Measurements from ENCODE around the gene COL16A1.

Gene COL16A1

DNA sequence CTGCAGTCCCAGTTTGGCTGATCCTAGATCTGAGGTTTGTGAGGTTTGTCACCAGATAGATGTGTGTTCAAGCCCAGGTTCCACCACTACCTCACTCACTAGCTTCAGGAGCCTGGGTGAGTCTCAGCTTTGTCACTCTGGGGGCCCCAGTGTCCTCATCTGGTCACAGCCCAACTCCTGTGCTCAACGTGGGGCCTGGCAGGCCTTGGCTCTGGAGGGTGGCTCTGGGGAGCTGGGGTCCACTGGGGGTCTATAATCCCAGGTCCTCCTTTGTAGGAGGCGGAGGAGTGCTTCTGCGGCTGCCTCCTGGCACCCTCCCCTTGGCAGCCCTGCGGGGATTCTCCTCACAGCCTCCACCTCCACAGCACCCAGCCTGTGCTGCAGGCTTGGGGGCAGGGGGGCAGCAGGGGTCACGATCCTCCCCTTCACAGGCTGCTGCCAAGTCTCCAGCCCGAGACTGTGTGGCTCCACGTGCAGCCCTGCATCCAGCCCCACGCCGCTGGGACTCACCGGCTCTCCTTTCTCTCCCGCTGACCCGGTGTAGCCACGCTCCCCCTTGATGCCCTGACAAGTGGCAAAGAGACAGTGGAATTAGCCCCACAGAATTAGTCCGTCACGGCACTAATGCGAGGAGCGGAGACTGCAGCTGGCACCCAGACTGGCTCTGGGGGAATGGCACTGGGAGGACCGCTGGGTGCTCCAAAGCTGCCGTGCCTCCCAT, 36.6 kb downstream of the COL16A1 start:
- no peak for DNase-seq

DNA sequence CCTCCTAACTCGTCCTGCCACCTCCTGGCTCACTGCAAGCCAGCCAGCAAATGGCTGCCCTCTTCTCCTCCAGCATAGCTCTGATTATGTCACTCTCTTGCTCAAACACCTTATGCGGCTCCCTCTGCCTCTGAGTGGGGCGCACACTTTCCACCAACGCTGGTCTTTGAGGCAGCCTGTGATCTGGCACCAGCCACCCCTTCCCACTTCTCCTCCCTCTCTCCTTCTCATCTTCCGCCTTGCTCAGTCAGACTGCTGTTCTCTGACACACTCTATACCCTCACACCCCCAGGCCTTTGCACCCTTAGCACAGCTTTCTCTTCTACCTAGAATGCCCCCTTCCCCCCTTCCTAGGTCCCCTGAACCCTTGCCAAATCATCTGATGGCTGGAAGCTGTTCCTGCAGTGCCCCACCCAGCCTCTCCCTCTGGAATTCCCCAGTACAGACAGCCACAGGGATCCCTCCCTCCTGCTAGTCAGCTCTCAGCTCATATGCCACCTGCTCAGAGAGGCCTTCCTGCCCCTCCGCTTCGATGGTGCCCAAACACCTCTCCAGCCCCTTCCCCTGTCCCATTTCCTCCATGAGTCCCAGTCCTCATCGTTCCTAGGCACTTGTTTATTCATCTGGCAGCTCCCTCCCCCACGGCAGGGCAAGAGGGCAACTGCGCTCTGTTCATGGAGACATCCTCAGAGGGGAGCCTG, 37.4 kb downstream of the COL16A1 start:
- peak in 3 of 51 donors; percentile 13 to 61 (median 53) for DNase-seq

- no peak for DNase-seq
Measured at GRCh38 chr1:31665234-31665878, 38.5 kb downstream of the COL16A1 start.

DNA sequence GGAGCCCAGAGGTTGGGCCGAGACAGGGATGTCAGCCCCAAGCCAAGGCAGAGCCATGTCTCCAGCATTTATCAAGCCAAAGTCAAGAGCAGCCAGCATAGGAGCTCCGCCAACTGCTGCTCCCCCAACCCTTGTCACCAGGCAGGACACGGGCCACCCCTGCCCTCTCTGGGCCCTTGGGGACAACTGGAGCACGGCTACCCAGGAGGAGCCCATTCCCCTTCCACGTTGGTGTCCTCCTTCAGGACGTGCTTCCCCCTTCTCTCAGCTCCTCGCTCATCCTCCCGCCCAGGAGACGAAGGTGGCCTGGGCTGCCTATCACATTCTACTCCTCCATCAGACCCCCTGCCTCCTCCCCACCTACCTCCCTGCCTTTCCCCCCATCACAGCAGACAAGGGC, 39.3 kb downstream of the COL16A1 start:
- DNase-seq: no peak

DNA sequence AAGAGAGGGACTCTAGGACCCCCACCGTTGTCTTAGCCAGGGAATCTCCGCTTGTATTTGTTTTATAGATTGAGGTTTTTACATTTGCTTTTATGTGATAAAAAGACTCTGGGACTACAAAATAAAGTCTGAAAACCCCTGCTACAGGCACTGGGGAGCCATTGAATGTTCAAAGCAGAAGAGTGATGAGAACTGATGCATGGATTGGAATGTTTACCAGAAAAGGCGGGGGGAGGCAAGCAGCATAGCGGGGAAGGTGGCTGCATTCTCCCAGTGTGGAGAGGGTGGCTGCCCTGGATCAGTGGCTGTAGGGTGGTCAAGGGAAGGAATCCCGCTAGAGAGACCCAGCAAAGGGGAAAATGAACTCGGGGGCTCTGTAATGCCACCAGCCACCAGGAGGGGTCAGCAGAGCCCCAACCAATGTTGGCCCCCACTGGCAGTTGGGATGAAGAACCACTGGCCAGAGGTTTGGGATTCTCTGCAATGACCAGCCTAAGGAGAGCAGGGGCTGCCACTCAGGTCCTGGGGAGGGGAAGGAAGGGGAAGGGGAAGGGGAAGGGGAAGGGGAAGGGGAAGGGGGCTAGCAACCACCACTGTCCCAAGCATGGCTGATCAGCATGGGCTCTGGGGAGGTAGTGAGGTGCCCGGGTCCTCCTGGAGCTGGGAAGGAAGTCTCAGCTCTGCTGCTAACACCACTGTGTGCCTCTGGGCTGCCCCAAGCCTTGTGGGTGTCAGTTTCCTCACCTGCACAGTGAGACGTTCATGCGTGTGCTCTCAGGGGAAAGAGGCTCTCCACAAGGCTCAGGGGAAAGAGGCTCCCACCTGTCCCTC, 40.0 kb downstream of the COL16A1 start:
- peak in 44 of 51 donors; percentile 3 to 76 (median 27) for DNase-seq

DNA sequence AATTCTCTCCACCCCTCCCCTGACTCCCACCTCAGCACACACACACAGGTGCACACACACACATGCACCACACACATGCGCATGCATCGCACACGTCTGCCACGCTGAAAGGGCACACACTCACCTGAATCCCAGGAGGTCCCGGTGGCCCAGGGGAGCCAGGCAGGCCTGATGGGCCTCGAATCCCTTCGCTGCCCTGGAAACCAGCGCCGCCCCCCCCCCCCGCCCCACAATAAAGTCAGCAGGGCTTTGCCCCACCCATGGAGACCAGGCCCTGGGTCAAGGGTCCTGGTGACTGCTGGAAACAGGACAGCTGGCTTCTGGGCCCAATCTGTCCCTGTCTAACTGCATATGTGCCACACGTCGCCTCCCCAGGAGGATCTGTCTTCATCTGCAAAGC, 41.4 kb downstream of the COL16A1 start:
- DNase-seq: no peak

DNA sequence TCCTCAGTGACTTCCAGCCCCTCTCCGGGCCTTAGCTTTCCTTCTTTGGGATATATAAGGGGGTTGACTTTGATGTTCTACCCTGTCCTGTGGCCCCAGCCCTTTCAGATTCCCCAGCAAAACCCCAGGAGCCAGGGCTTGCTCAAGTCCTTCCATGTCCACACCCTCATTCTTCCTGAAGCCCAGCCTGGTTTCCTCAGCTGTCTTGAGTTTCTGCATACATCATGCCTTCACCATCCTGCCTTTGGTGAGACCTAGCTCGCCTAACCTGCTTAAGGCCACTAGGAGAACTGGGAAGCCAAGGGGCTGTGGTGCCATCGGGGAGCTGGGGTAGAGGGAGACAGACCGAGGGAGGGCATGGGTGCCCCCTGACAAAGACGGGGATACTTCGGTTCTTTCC, 42.0 kb downstream of the COL16A1 start:
- DNase-seq: no peak

- DNase-seq: no peak
Measured at GRCh38 chr1:31660871-31661455, 42.9 kb downstream of the COL16A1 start.

DNA sequence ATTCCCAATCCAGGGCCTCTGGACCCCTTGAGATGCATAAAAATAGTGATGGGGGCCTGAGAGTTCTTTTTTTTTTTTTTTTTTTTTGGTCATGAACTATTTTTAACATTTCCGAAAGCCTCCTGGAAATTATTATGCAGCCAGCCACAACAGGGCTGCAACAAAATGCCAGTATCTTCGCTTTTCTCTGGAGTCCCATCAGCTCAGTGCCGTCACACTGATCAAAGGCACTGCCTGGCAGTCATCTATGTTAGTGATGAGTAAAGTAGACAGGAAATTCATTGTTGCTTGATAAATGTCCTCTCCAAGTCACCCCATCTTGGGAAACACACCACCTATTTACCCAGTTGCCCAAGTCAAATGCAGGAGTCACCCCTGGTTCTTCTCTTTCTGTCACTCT, 43.9 kb downstream of the COL16A1 start:
- DNase-seq: no peak

DNA sequence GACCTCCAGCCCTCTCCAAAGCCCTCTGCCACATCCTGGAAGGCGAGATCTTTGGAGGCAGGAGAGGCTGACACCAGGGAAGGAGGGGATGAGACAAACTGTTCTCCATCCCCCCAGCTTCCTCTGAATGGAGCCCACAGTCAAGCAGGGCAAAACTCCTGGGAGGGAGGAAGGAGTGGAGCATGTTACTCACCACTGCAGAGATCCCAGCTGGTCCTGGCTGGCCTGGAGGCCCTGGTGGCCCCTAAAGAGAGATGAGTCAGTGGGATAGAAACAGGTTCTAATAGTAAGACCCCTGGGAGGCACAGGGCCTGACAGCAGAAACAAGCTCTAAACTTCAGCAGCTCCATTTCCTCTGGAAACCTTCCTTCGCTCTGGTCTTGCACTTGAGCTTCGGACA, 45.1 kb downstream of the COL16A1 start:
- no peak for DNase-seq

DNA sequence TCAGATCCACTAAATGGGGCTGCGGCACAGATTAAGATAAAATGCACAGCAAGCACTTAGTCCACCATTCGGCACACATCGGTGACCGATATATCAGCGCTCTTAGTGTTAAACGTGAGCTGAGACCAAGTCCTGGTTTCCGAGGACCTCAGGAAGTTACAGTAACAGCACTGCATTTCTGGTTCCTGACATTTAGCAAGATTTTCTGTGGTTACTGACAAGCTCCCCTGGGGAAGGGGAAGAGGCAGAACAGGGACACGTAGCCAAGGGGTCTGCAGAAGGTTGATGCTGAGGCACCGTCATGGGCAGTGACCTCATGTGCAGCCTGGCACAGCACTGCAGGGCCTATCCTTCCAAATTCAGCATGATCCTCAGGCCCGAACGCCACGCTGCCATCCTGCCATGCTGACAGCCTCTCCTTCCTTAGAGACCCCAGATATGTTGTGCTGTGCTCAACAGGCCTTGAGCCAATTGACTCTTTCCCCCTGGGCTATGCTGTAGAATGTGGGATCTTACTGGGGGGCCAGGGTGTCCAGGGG, 45.8 kb downstream of the COL16A1 start:
- no peak for DNase-seq

DNA sequence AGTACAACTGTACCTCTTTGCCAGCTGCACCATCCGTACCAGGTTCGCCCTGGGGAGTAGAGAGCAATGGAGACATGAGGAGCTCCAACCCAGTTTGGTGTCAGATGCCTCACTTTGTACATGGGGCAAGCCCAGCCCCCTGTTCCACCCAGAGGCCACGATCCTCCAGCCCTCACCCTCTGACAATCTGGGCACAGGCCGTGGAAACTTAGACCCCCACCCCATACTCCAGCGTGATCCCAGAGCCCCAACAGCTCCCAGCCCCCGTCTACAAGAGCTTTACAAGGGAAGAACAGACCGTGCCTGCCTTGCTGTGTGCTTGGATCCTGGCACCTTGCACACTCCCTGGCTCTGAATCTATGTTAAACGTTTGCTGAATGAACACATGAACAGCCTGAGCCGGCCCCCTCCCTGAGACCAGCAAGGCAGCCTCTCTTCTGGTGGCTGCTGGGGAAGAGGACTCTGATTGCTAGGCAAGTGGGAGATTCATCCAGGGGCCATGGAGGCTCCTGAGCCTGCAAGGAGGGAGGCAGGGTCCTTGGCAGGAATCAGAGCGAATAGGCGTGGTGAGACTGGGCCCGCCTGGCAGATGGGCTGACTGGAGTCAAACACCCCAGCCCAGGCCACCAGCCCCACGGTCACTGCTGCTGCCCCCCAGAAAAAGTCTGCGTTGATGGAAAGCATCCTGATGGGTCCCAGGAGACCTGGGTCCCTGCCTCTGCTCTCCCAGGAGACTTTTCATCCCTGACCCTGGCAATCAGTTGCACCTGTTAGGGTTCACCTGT, 46.6 kb downstream of the COL16A1 start:
- DNase-seq: no peak

- DNase-seq: no peak
Measured at GRCh38 chr1:31655756-31656155, 48.1 kb downstream of the COL16A1 start.

- DNase-seq: no peak
Measured at GRCh38 chr1:31655104-31655503, 48.7 kb downstream of the COL16A1 start.

DNA sequence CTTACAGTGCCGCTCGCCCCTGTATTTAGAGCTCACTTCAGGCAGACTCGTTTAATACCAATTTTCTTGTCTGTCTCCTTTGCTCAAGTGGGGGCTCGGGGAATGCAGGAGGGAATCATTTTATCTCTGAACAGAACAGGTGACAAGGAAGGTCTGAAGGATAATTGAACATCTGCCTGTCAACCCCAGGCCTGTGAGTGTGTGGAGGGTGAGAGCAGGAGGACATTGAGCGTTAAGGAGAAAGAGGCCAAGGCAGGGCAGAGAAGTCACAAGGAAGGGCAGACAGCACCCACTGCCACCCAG, 49.4 kb downstream of the COL16A1 start:
- no peak for DNase-seq

- DNase-seq: no peak
Measured at GRCh38 chr1:31653717-31654473, 49.9 kb downstream of the COL16A1 start.

- DNase-seq: no peak
Measured at GRCh38 chr1:31652891-31653499, 50.8 kb downstream of the COL16A1 start.

DNA sequence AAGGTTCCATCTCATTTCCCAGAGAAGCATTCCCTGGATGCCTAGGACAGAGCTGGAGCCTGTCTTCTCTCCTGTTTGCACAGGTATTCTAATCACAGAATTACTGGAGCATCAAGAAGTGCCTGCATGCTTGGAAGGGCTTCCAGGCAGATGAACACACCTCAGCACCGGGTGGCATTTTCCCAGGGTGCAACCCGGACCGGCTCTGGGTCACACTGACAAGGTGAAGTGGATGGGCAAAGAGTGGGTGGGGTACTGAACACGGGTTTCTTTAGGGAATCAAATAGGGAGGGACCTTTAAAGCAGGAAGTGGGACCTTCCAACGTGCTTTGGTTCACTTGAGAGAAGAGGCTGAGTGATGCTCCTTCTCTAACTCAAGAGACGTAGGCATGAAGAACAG, 52.1 kb downstream of the COL16A1 start:
- DNase-seq: no peak

DNA sequence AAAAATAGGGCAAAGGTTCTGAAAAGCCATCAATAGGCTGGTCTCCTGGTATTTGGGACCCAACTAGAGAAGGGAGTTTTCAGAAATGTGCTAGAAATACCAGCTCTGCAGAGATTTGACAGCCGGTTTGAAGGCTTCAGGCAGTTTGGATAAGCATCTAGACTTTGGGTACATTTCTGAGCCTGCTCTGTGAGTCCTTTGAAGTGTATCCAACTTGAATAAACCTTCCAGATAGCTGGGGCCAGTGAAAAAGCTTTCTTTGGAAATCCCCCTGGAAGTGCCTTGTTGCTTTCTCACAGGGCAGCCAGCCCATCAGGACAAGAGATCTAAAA, 52.8 kb downstream of the COL16A1 start:
- DNase-seq: no peak
